ENCODE data around the gene RRP7A.
A peak's percentile ranks its signal among the peaks of the same experiment; 100 is the strongest.
"Not testable (repeated sequence)": the region's sequence is repeated elsewhere in the genome, so short reads cannot be mapped to it uniquely, and the experiment has no call there.

Gene RRP7A

GRCh38 chr22:42519525-42520401, at the start of gene RRP7A:
TSS of gene RRP7A (minus strand) at chr22:42519796. CDS start at chr22:42519786, 10 bp downstream.
- DNase-seq (ENCODE audit: low spot score): peak; percentile 83

GRCh38 chr22:42567950-42568349, 48.4 kb upstream of the RRP7A start:
- not testable (repeated sequence) for DNase-seq (ENCODE audit: low spot score)

GRCh38 chr22:42565956-42566355, 46.4 kb upstream of the RRP7A start:
- no peak for DNase-seq (ENCODE audit: low spot score)

- no peak for DNase-seq (ENCODE audit: low spot score)
Measured at GRCh38 chr22:42564699-42565098, 45.1 kb upstream of the RRP7A start.

- DNase-seq (ENCODE audit: low spot score): not testable (repeated sequence)
Measured at GRCh38 chr22:42563943-42564342, 44.3 kb upstream of the RRP7A start.

GRCh38 chr22:42562684-42563083, 43.1 kb upstream of the RRP7A start:
- no peak for DNase-seq (ENCODE audit: low spot score)

- DNase-seq (ENCODE audit: low spot score): no peak
Measured at GRCh38 chr22:42562279-42562678, 42.7 kb upstream of the RRP7A start.

GRCh38 chr22:42561856-42562255, 42.3 kb upstream of the RRP7A start:
- no peak for DNase-seq (ENCODE audit: low spot score)

GRCh38 chr22:42560781-42561180, 41.2 kb upstream of the RRP7A start:
- no peak for DNase-seq (ENCODE audit: low spot score)

- DNase-seq (ENCODE audit: low spot score): no peak
Measured at GRCh38 chr22:42560381-42560780, 40.8 kb upstream of the RRP7A start.

GRCh38 chr22:42553475-42554361, 34.1 kb upstream of the RRP7A start, which contains the start of gene SERHL2:
TSS of gene SERHL2 (plus strand) at chr22:42553956. CDS start at chr22:42554021, 65 bp downstream.
- DNase-seq (ENCODE audit: low spot score): peak; percentile 73

GRCh38 chr22:42552294-42552647, 32.7 kb upstream of the RRP7A start:
- not testable (repeated sequence) for DNase-seq (ENCODE audit: low spot score)

GRCh38 chr22:42549331-42550060, 29.9 kb upstream of the RRP7A start:
- DNase-seq (ENCODE audit: low spot score): no peak

GRCh38 chr22:42548597-42549330, 29.2 kb upstream of the RRP7A start:
- no peak for DNase-seq (ENCODE audit: low spot score)

- DNase-seq (ENCODE audit: low spot score): not testable (repeated sequence)
Measured at GRCh38 chr22:42548126-42548525, 28.5 kb upstream of the RRP7A start.

- no peak for DNase-seq (ENCODE audit: low spot score)
Measured at GRCh38 chr22:42547562-42547961, 28.0 kb upstream of the RRP7A start.

GRCh38 chr22:42544686-42545085, 25.1 kb upstream of the RRP7A start:
- DNase-seq (ENCODE audit: low spot score): no peak

GRCh38 chr22:42539236-42539771, 19.7 kb upstream of the RRP7A start:
- not testable (repeated sequence) for DNase-seq (ENCODE audit: low spot score)

GRCh38 chr22:42537199-42537831, 17.7 kb upstream of the RRP7A start:
- not testable (repeated sequence) for DNase-seq (ENCODE audit: low spot score)

GRCh38 chr22:42536634-42537033, 17.0 kb upstream of the RRP7A start:
- DNase-seq (ENCODE audit: low spot score): not testable (repeated sequence)

GRCh38 chr22:42536166-42536565, 16.6 kb upstream of the RRP7A start:
- no peak for DNase-seq (ENCODE audit: low spot score)
